ENCODE results near the gene ZC3H10.
"Not testable (repeated sequence)": the region's sequence is repeated elsewhere in the genome, so short reads cannot be mapped to it uniquely, and the experiment has no call there.

ZC3H10 gene

DNA sequence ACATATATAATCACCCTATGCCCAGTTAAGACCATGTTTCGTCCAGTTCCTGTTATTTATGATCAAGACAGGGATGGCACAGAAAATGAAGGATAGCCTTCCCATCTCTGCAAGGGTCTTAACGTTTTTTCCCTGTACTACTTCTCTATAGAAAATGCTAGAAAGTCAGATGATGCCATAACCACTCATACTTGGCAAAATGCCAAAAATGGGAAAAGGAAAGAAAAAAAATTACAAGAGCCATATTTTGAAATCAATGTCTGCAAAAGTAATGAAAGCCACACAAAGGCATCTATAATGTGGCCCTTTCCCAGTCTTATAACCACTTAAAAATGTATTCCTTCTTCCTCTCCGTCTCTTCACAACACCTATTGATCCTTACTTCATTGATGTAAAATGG lies 32.5 kb downstream of the ZC3H10 start:
- Histone ChIP-seq H3K9me3 (ENCODE audit: insufficient read depth, low read depth, low read length) (no peaks in the 10 kb centered on the region), H3K4me1 (ENCODE audit: insufficient read depth, low read length) (peaks cover 6% of the 10 kb centered on the region; the same call in 1 of the 2 replicates), H3K4me3 (ENCODE audit: low read length) (no peak overlapping the region), H3K36me3 (ENCODE audit: insufficient read depth, low read depth, low read length) (peaks cover 21% of the 10 kb centered on the region), H3K9ac (ENCODE audit: low read depth, low read length) (no peak overlapping the region), H3K27me3 (ENCODE audit: insufficient read depth, low read length) (no peaks in the 10 kb centered on the region), H3K27ac (ENCODE audit: low read length) (no peak overlapping the region)

DNA sequence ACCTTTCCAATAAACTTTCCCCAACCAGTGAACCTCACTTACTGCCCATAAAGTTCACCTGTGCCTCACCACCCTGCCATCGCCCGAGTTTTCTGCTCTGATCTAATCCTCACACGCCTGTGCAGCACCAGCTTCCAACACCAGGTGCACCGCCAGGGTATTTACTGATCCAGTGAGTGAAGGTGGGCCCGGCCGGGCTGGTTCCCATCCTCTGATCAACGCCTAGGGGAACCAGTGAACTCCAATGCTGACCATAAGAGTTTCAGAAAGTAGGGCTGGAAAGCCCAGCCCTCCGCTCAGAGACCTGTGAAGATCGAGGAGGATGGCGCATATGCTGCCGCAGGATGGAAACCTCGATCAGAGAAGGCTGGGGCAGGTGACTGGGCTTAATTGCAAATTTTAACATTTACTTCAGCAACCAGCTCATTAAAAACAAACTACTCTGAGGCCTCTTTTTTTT lies 33.6 kb downstream of the ZC3H10 start:
- Histone ChIP-seq H3K9me3 (ENCODE audit: insufficient read depth, low read depth, low read length) (no peaks in the 10 kb centered on the region), H3K4me1 (ENCODE audit: insufficient read depth, low read length) (peaks cover 6% of the 10 kb centered on the region; the same call in 1 of the 2 replicates), H3K27ac (ENCODE audit: low read length) (peak overlapping the region; percentile 44)

DNA sequence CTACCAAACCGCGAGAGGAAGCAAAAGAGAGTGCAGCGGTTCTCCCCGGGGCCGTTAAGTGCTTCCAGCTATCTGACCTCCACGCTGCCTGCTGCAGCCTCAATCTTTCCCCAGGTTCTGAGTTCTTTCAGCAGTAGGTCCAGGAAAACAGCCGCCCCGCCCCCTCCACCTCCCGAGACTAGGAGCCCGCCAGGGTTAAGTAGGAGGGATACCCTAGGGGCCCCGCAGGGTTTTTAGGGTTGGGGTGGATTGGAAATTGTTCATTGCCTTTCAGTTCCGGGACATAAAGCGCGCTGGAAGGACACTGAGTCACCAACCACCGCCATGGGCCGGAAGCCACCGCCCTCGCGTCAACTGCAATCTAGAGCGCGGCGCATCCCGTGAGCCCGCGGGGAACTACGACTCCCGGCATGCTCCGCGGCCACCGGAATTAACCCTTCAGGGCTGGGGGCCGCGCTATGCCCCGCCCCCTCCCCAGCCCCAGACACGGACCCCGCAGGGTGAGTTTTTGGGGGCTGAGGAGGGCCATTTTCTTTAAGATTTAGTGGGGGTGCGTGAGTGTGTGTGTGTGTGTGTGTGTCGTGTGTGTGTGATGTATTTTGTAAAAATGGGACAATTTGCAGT lies 34.2 kb downstream of the ZC3H10 start, which contains the start of gene MYL6B:
Gene MYL6B, plus strand, starts transcription at position 456 of the 624 bp plus-strand sequence. CDS start 1,332 bp downstream, outside the sequence.
- Histone ChIP-seq H3K36me3 (ENCODE audit: insufficient read depth, low read depth, low read length) (peaks cover 24% of the 10 kb centered on the region), H3K4me1 (ENCODE audit: insufficient read depth, low read length) (peaks cover 6% of the 10 kb centered on the region; the same call in 1 of the 2 replicates), H3K27ac (ENCODE audit: low read length) (peak within 1 kb of the TSS; percentile 44)

More for the DNA sequence above, 33.6 kb downstream of the ZC3H10 start:
- Histone ChIP-seq H3K4me3 (ENCODE audit: low read length) (peak overlapping the region; percentile 78), H3K36me3 (ENCODE audit: insufficient read depth, low read depth, low read length) (peaks cover 24% of the 10 kb centered on the region), H3K27me3 (ENCODE audit: insufficient read depth, low read length) (no peaks in the 10 kb centered on the region), H3K9ac (ENCODE audit: low read depth, low read length) (peak overlapping the region; percentile 87)

DNA sequence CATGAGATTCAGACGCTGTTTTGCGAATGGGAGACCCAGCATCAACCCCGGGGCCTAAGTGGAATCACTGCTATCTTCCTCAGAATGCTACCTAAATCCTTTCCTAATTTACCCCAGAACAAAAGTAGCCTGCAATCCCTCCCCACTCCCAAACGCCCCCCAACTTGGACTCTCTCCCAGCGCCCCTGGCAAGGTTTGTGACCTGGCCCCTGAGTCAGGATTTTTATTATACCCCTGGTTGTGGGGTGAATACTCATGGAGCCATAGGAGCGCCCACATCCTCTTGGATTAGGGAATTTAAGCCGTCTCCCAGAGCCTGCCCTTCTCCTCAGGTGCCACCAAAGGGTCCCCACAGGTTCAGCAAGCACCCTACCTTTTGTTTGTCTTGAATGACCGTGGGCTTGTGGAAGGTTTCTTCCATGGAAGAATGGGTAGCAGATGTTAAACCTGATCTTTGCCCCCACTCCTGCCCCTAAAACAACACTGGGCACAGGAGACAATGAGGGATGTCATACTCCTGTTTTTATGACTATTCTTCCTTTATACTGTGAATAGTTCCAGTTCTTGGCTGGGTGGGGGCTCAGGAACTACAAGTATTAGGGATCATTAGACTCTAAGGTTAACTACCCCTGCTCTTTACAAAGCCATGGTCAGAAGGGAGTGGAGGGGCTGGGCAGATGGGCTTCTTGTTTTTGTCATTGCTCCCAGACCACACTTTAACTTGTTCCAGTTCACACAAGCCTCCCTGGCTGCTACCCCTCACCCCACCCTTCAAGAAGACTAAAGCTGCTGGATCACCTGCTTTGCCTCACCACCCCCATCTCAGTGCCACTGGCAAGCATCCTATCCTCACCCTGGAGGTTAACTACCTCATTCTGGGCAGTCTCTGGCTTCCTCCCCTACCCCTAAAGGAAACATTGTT lies 35.0 kb downstream of the ZC3H10 start:
- peaks cover 24% of the 10 kb centered on the region for H3K36me3 ChIP-seq (ENCODE audit: insufficient read depth, low read depth, low read length)
- no peaks in the 10 kb centered on the region for H3K9me3 ChIP-seq (ENCODE audit: insufficient read depth, low read depth, low read length)
- H3K4me3 ChIP-seq (ENCODE audit: low read length): peak overlapping the region; percentile 78
- H3K9ac ChIP-seq (ENCODE audit: low read depth, low read length): peak overlapping the region; percentile 87; the same call in 1 of the 2 replicates
- no peaks in the 10 kb centered on the region for H3K27me3 ChIP-seq (ENCODE audit: insufficient read depth, low read length)
- no peak overlapping the region for H3K27ac ChIP-seq (ENCODE audit: low read length)
- H3K4me1 ChIP-seq (ENCODE audit: insufficient read depth, low read length): peaks cover 6% of the 10 kb centered on the region; the same call in 1 of the 2 replicates

More for the DNA sequence above, 34.2 kb downstream of the ZC3H10 start, which contains the start of gene MYL6B:
- peak within 1 kb of the TSS; percentile 87 for H3K9ac ChIP-seq (ENCODE audit: low read depth, low read length)
- H3K9me3 ChIP-seq (ENCODE audit: insufficient read depth, low read depth, low read length): no peaks in the 10 kb centered on the region
- H3K27me3 ChIP-seq (ENCODE audit: insufficient read depth, low read length): no peaks in the 10 kb centered on the region
- H3K4me3 ChIP-seq (ENCODE audit: low read length): peak within 1 kb of the TSS; percentile 78

DNA sequence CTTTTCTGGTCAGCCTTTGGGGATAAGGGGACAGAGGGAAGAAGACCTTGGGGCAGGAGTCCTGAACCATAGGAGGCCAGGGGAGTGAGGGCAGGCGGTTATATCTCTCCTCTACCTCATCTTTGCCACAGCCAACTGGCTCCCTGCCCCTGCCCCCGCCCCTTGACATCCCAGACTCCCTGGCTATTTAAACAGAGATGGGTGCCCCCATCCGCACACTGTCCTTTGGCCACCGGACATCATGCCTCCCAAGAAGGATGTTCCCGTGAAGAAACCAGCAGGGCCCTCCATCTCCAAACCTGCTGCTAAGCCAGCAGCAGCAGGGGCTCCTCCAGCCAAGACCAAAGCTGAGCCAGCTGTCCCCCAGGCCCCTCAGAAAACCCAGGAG lies 35.6 kb downstream of the ZC3H10 start:
- Histone ChIP-seq H3K4me1 (ENCODE audit: insufficient read depth, low read length) (peaks cover 6% of the 10 kb centered on the region; the same call in 1 of the 2 replicates), H3K4me3 (ENCODE audit: low read length) (peak overlapping the region; percentile 78; the same call in 1 of the 2 replicates), H3K27ac (ENCODE audit: low read length) (no peak overlapping the region), H3K36me3 (ENCODE audit: insufficient read depth, low read depth, low read length) (peaks cover 24% of the 10 kb centered on the region), H3K9ac (ENCODE audit: low read depth, low read length) (peak overlapping the region; percentile 87; the same call in 1 of the 2 replicates), H3K9me3 (ENCODE audit: insufficient read depth, low read depth, low read length) (no peaks in the 10 kb centered on the region), H3K27me3 (ENCODE audit: insufficient read depth, low read length) (no peaks in the 10 kb centered on the region)

DNA sequence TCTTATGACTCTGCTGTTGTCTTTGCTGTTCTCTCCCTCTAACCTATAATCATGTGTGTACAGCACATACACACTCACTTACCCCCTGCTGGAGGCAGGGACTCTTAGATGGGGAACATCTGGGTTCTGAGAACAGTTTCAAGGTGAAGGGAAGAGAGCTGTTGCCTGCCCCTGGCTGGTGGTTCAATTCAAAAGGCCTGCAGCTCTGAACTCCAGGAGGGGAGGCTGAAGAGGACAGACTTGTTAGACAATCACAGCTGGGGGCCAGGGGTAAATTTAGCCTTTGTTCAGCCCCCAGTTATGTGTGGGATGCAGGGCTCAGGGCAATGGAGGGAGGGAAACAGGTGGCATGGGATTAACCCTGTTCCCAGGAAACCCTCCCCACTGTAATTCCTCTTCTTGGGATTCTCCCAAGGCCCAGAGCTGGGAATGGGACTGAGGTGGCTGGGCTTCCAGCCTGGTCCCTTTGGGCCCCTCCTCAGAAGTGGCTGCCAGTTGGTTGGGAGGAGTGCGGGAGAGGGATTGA lies 36.2 kb downstream of the ZC3H10 start:
- no peak overlapping the region for H3K27ac ChIP-seq (ENCODE audit: low read length)

DNA sequence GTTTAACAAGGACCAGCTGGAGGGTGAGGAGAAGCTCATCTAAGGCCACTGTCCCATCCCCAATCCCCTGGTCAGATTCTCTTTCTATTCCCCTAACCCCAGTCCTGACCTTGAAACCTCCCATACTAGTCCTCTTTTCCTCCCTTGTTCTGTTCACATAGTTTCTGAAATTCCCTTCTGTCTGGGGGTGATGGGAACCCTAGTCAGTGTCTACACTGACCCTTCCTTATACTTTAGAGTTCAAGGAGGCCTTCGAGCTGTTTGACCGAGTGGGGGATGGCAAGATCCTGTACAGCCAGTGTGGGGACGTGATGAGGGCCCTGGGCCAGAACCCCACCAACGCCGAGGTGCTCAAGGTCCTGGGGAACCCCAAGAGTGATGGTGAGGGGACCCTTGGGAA lies 36.8 kb downstream of the ZC3H10 start:
- H3K27ac ChIP-seq (ENCODE audit: low read length): no peak overlapping the region
- H3K9ac ChIP-seq (ENCODE audit: low read depth, low read length): no peak overlapping the region

More for the DNA sequence above, 36.2 kb downstream of the ZC3H10 start:
- Histone ChIP-seq H3K4me3 (ENCODE audit: low read length) (no peak overlapping the region), H3K9ac (ENCODE audit: low read depth, low read length) (no peak overlapping the region), H3K36me3 (ENCODE audit: insufficient read depth, low read depth, low read length) (peaks cover 27% of the 10 kb centered on the region), H3K9me3 (ENCODE audit: insufficient read depth, low read depth, low read length) (no peaks in the 10 kb centered on the region), H3K4me1 (ENCODE audit: insufficient read depth, low read length) (peaks cover 6% of the 10 kb centered on the region; the same call in 1 of the 2 replicates), H3K27me3 (ENCODE audit: insufficient read depth, low read length) (no peaks in the 10 kb centered on the region)

DNA sequence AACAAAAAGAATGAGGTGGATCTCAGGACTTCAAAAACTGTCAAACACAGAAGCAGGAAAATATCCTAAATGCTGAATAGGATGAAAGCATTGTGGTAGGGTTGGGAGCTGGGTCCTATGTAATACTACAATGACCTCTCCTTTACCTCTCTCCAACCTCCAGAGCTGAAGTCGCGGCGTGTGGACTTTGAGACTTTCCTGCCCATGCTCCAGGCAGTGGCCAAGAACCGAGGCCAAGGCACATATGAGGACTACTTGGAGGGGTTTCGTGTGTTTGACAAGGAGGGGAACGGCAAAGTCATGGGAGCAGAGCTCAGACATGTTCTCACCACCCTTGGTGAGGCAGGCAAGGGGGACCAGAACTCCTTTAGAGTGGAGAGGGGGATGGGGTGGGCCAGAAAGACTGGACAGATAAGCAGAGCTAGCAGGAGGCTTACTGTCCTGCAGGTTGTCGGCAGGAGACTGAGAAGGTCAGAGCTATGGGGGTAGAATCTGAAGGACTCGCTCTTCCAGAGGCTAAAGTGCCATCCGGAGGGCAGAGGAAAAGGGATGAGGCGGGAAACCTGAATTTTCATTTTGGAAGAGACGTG lies 37.3 kb downstream of the ZC3H10 start:
- no peaks in the 10 kb centered on the region for H3K9me3 ChIP-seq (ENCODE audit: insufficient read depth, low read depth, low read length)
- H3K4me3 ChIP-seq (ENCODE audit: low read length): no peak overlapping the region
- H3K9ac ChIP-seq (ENCODE audit: low read depth, low read length): no peak overlapping the region
- H3K36me3 ChIP-seq (ENCODE audit: insufficient read depth, low read depth, low read length): peaks cover 32% of the 10 kb centered on the region
- H3K27ac ChIP-seq (ENCODE audit: low read length): no peak overlapping the region
- H3K27me3 ChIP-seq (ENCODE audit: insufficient read depth, low read length): no peaks in the 10 kb centered on the region
- peaks cover 15% of the 10 kb centered on the region for H3K4me1 ChIP-seq (ENCODE audit: insufficient read depth, low read length)

More for the DNA sequence above, 36.8 kb downstream of the ZC3H10 start:
- no peaks in the 10 kb centered on the region for H3K27me3 ChIP-seq (ENCODE audit: insufficient read depth, low read length)
- H3K4me3 ChIP-seq (ENCODE audit: low read length): no peak overlapping the region
- H3K4me1 ChIP-seq (ENCODE audit: insufficient read depth, low read length): peaks cover 10% of the 10 kb centered on the region
- peaks cover 28% of the 10 kb centered on the region for H3K36me3 ChIP-seq (ENCODE audit: insufficient read depth, low read depth, low read length)
- H3K9me3 ChIP-seq (ENCODE audit: insufficient read depth, low read depth, low read length): no peaks in the 10 kb centered on the region

DNA sequence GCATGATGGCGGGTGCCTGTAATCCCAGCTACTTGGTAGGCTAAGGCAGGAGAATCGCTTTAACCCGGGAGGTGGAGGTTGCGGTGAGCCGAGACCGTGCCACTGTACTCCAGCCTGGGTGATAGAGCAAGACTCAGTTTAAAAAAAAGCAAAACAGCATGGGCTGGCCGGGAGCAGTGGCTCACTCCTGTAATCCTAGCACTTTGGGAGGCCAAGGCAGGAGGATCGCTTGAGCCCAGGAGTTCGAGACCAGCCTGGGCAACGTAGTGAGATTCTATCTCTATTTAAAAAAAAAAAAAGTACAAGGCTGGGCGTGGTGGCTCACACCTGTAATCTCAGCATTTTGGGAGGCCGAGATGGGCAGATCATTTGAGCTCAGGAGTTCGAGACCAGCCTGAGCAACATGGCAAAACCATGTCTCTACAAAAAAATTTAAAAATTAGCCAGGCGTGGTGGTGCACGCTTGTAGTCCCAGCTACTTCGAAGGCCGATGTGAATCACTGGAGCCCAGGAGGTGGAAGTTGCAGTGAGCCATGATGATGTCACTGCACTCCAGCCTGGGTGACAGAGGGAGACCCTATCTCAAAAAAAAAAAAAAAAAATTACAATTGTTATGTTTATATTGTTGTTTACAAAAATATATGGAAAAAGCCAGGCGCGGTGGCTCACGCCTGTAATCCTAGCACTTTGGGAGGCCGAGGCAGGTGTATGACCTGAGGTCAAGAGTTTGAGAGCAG lies 38.6 kb downstream of the ZC3H10 start:
- H3K9me3 ChIP-seq (ENCODE audit: insufficient read depth, low read depth, low read length); H3K27me3 ChIP-seq (ENCODE audit: insufficient read depth, low read length): not testable (repeated sequence)
- peak overlapping the region; percentile 95 for H3K27ac ChIP-seq (ENCODE audit: low read length)
- H3K4me1 ChIP-seq (ENCODE audit: insufficient read depth, low read length): peaks cover 22% of the 10 kb centered on the region
- H3K36me3 ChIP-seq (ENCODE audit: insufficient read depth, low read depth, low read length): peaks cover 45% of the 10 kb centered on the region
- peak overlapping the region; percentile 93; the same call in 1 of the 2 replicates for H3K9ac ChIP-seq (ENCODE audit: low read depth, low read length)
- H3K4me3 ChIP-seq (ENCODE audit: low read length): peak overlapping the region; percentile 74; the same call in 1 of the 2 replicates

DNA sequence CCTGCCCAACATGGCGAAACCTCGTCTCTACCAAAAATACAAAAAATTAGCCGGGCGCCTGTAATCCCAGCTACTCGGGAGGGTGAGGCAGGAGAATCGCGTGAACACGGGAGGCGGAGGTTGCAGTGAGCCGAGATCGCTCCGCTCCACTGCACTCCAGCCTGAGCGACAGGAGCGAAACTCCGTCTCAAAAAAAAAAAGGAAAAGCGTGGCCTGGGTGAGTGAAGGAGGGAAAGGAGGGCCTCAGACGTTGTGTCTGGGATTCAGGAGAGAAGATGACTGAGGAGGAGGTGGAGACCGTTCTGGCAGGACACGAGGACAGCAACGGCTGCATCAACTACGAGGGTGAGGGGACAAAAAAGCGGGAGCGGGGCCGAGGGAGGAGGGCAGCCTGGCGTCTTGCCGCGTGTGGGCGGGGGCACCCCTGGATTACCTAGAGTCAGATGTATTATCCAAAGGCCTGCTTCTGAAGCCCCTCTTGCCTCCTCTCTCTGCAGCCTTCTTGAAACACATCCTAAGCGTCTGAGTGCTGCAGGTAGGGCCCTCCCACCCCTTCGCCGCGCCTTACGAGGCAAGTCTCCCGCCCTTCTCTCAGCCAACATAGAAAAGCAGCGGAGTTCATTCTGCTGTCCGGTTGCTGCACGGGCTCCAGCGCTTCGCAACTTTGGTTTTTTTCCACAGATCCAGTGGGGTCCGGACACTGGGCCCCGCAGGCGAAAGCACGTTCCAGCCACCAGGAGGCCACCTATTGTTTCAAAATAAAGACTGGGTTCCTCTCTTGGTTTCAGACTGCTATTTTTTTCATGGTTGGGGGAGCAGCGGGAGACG lies 39.3 kb downstream of the ZC3H10 start:
- H3K4me1 ChIP-seq (ENCODE audit: insufficient read depth, low read length): peaks cover 23% of the 10 kb centered on the region
- peak overlapping the region; percentile 93 for H3K9ac ChIP-seq (ENCODE audit: low read depth, low read length)
- H3K27me3 ChIP-seq (ENCODE audit: insufficient read depth, low read length): no peaks in the 10 kb centered on the region
- H3K4me3 ChIP-seq (ENCODE audit: low read length): peak overlapping the region; percentile 74
- peak overlapping the region; percentile 95 for H3K27ac ChIP-seq (ENCODE audit: low read length)
- H3K9me3 ChIP-seq (ENCODE audit: insufficient read depth, low read depth, low read length): no peaks in the 10 kb centered on the region
- H3K36me3 ChIP-seq (ENCODE audit: insufficient read depth, low read depth, low read length): peaks cover 53% of the 10 kb centered on the region
